C4-2B (cell line): ENCODE measurements around the gene CRIP1.

Source experiments
- H3K27ac ChIP-seq: fragments of 450-650 bp; 2 replicates; pipeline ENCODE4 v1.5.1; 2017
- ZFX ChIP-seq: fragments of 450-650 bp; IDR thresholded peaks from 2 replicates; pipeline ENCODE4 v1.6.1; 2017
- TF ChIP-seq, protein P1 (sequence below): fragments of 450-650 bp; conservative IDR thresholded peaks from 2 replicates; pipeline ENCODE4 v1.5.1; 2017; ENCODE audit warnings: mild to moderate bottlenecking

The CRIP1 gene

GRCh38 chr14:105447651-105448640, 38.7 kb upstream of the CRIP1 start:
- TF ChIP-seq, protein P1, sequence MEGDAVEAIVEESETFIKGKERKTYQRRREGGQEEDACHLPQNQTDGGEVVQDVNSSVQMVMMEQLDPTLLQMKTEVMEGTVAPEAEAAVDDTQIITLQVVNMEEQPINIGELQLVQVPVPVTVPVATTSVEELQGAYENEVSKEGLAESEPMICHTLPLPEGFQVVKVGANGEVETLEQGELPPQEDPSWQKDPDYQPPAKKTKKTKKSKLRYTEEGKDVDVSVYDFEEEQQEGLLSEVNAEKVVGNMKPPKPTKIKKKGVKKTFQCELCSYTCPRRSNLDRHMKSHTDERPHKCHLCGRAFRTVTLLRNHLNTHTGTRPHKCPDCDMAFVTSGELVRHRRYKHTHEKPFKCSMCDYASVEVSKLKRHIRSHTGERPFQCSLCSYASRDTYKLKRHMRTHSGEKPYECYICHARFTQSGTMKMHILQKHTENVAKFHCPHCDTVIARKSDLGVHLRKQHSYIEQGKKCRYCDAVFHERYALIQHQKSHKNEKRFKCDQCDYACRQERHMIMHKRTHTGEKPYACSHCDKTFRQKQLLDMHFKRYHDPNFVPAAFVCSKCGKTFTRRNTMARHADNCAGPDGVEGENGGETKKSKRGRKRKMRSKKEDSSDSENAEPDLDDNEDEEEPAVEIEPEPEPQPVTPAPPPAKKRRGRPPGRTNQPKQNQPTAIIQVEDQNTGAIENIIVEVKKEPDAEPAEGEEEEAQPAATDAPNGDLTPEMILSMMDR = no peak
- no peak for TF ChIP-seq ZFX
- H3K27ac ChIP-seq = no peak overlapping the region

DNA sequence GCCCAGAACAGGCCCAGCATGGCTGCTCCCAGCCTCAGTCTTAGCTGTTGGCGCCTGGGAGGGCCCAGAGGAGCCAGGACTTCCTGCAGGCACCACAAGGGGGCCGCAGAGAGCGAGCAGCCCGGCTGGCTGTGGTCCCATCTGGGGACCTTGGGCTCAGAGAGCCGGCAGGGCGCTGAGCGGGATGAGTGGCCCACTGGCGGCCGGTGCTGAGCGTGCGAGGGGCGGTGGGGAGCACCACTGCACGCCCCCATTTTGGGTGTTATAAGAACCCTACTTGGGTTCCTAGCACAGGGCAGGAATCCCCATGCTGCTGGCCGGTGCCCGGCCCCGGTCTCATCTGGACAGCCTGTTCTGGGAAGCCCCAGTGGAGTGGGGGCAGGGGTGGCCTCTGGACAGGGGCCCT, 38.0 kb upstream of the CRIP1 start:
- no peak for TF ChIP-seq ZFX
- TF ChIP-seq, protein P1 = peak; percentile 90
- H3K27ac ChIP-seq = no peak overlapping the region

DNA sequence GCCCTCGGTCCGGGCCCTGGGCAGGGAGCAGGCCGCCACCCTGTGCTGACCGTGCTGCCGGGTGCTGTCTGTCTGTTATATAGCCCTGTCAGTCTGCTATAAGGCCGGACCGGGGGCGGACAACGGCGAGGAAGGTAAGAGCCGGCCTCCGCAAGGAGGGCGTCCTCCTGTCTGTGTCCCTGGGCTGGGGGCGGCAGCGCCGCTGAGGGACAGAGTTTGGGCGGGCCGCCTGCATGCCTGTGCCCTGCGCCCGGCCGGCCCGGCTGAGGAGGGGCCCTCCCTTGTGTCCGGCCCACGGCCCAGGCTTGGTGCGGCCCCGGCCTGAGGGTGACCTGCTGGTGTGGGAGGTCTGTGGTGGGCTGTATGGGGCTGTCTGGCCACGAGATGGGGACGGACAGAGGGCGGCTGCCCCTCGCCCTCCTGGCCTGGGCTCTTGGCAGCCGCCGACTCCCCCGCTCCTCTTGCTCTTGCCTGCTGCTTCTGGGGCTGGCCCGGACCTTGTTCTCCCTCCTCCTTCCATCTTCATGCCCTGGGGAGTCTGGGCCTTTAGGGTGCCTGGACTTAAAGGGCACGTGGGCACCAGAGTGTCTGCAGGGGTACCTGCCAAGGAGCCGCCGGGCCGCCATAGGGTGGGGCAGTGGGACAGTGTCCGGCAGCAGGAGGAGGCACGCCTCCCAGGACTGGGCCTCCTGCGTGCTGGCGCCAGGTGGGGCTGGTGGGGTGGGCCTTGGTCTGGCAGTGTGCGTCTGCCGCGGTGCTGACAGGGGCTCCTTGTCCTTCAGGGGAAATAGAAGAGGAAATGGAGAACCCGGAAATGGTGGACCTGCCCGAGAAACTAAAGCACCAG, 37.2 kb upstream of the CRIP1 start:
- TF ChIP-seq ZFX = no peak
- TF ChIP-seq, protein P1 = no peak
- no peak overlapping the region for H3K27ac ChIP-seq

GRCh38 chr14:105450123-105450505, 36.6 kb upstream of the CRIP1 start:
- no peak overlapping the region for H3K27ac ChIP-seq
- TF ChIP-seq, protein P1 = no peak
- no peak for TF ChIP-seq ZFX

- TF ChIP-seq, protein P1 = no peak
- no peak for TF ChIP-seq ZFX
- no peak overlapping the region for H3K27ac ChIP-seq
Measured at GRCh38 chr14:105450864-105451720, 35.6 kb upstream of the CRIP1 start.

GRCh38 chr14:105452963-105453362, 33.7 kb upstream of the CRIP1 start:
- no peak for TF ChIP-seq ZFX
- TF ChIP-seq, protein P1 = no peak
- no peak overlapping the region for H3K27ac ChIP-seq
